Lung (tissue), 12 donors: ENCODE data around the gene LAIR1. TPM values are rescaled to one million over a fixed set of nuclear protein-coding genes. Genes with fewer than 3 reads are reported as not detected.
A peak's percentile ranks its signal among the peaks of the same experiment; 100 is the strongest.

Experiments
- ATAC-seq: fragments of 200-7000 bp; cut with Tn5 transposase; one replicate; pipeline ENCODE4 v1.9.1; 2020; ENCODE audit warnings: moderate number of reproducible peaks; ENCODE audit not compliant: insufficient read depth, low FRiP score
- DNase-seq, 3 donors: peaks; one replicate each; pipeline ENCODE4 v3.0.0-alpha.2; 2013 to 2017
- H3K27ac ChIP-seq, 2 donors: one replicate each; pipeline ENCODE4 v1.5.1; 2013; ENCODE audit warnings: mild to moderate bottlenecking in 2 of 2, moderate library complexity in 2 of 2, control low read depth in 1 of 2, inconsistent platforms in 1 of 2, low read depth in 1 of 2, low read length in 1 of 2
- H3K27me3 ChIP-seq, 3 donors: one replicate each; pipeline ENCODE4 v1.5.1; 2013; ENCODE audit warnings: low read length in 2 of 3; ENCODE audit not compliant: control insufficient read depth in 3 of 3, insufficient read depth in 3 of 3
- H3K36me3 ChIP-seq, 4 donors: one replicate each; pipeline ENCODE4 v1.5.1; 2013; ENCODE audit warnings: low read length in 4 of 4, mild to moderate bottlenecking in 1 of 4, moderate library complexity in 1 of 4; ENCODE audit not compliant: control insufficient read depth in 4 of 4, insufficient read depth in 4 of 4
- H3K4me1 ChIP-seq, 5 donors: one replicate each; pipeline ENCODE4 v1.5.1; 2013; ENCODE audit warnings: low read length in 5 of 5, mild to moderate bottlenecking in 2 of 5, moderate library complexity in 1 of 5; ENCODE audit not compliant: control insufficient read depth in 5 of 5, insufficient read depth in 5 of 5
- H3K4me3 ChIP-seq: one replicate; pipeline ENCODE4 v1.5.1; 2013; ENCODE audit warnings: mild to moderate bottlenecking, control low read depth, moderate library complexity
- H3K9ac ChIP-seq, 2 donors: one replicate each; pipeline ENCODE4 v1.5.1; 2013; ENCODE audit warnings: low read length in 2 of 2, control low read depth in 1 of 2; ENCODE audit not compliant: insufficient read depth in 1 of 2
- H3K9me3 ChIP-seq, 4 donors: one replicate each; pipeline ENCODE4 v1.5.1; 2013; ENCODE audit warnings: low read length in 3 of 4, mild to moderate bottlenecking in 1 of 4, moderate library complexity in 1 of 4; ENCODE audit not compliant: control insufficient read depth in 4 of 4, insufficient read depth in 3 of 4
- CTCF ChIP-seq: IDR thresholded peaks from 2 replicates; pipeline ENCODE4 v1.5.1; 2012; ENCODE audit warnings: mild to moderate bottlenecking; ENCODE audit errors: control extremely low read depth, extremely low read depth
- WGBS, 2 donors: extraction: QIAGEN DNeasy Blood & Tissue Kit; methylation state at CpG; one replicate each; pipeline ENCODE4 v1.1.7; 2013; 5-methylcytosine and 5-hydroxymethylcytosine counted together
- polyA plus RNA-seq, 2 donors: library from polyadenylated mRNA; stranded (reverse); fragments of 200-250 nt; gene quantifications; one replicate each; pipeline ENCODE4 v1.2.1, GENCODE V29; 2013
- total RNA-seq, 2 donors: library from RNA; depleted of rRNA in 1 of 2; stranded (reverse); fragments of >200 nt in 1 of 2; gene quantifications; one replicate each; pipeline ENCODE4 v1.2.1, GENCODE V29; 2014 to 2021
- donor health status: control.
- donor health status: control.
- donor health status: Bipolar disorder and iron deficiency.
- donor health status: healthy.
- donor health status: DM: yes; HTN: yes; CAD: no.

LAIR1 gene
- total and polyA plus RNA-seq, 4 donors = 27.4 to 253 (median 77.1) TPM

- TF ChIP-seq CTCF = no peak
- Histone ChIP-seq H3K4me1 (peaks cover 0 to under 1% (median 0%) of the 10 kb centered on the region in 5 donors), H3K9me3 (peaks cover 0 to 2% (median 0%) of the 10 kb centered on the region in 4 donors), H3K4me3 (no peak within 1 kb of the TSS), H3K27ac (peak within 1 kb of the TSS in 1 of 2 donors; percentile 66), H3K27me3 (no peaks in the 10 kb centered on the region), H3K36me3 (no peaks in the 10 kb centered on the region), H3K9ac (peak within 1 kb of the TSS in 1 of 2 donors; percentile 23)
- DNase-seq (no peak), ATAC-seq (no peak)
- 37 to 41% methylated on average over 13 of the region's 13 CpGs for WGBS, 2 donors
Measured at GRCh38 chr19:54312436-54313377, 52.0 kb downstream of the LAIR1 start, which contains the start of gene LILRA5. Gene LILRA5 (minus strand): TSS chr19:54313166. CDS start chr19:54313019, 147 bp downstream.

GRCh38 chr19:54312011-54312410 lies 52.7 kb downstream of the LAIR1 start:
- no peaks in the 10 kb centered on the region for H3K36me3 ChIP-seq
- H3K4me1 ChIP-seq = no peaks in the 10 kb centered on the region
- TF ChIP-seq CTCF = no peak
- no peak overlapping the region for H3K9ac ChIP-seq
- H3K27ac ChIP-seq = peak overlapping the region in 1 of 2 donors; percentile 55
- DNase-seq (no peak), ATAC-seq (no peak)
- H3K4me3 ChIP-seq = no peak overlapping the region
- no peaks in the 10 kb centered on the region for H3K27me3 ChIP-seq
- 62 to 79% methylated on average over 6 of the region's 6 CpGs for WGBS, 2 donors
- H3K9me3 ChIP-seq = peaks cover 0 to 2% (median 0%) of the 10 kb centered on the region in 4 donors

- no peak overlapping the region for H3K4me3 ChIP-seq
- no peak overlapping the region for H3K27ac ChIP-seq
- no peaks in the 10 kb centered on the region for H3K36me3 ChIP-seq
- ATAC-seq (no peak), DNase-seq (no peak)
- no peak for TF ChIP-seq CTCF
- peaks cover 0 to 3% (median 0%) of the 10 kb centered on the region in 4 donors for H3K9me3 ChIP-seq
- no peaks in the 10 kb centered on the region for H3K4me1 ChIP-seq
- WGBS, 2 donors = 58 to 83% methylated on average over 5 of the region's 5 CpGs
- no peak overlapping the region for H3K9ac ChIP-seq
- H3K27me3 ChIP-seq = no peaks in the 10 kb centered on the region
Measured at GRCh38 chr19:54311486-54311885, 53.2 kb downstream of the LAIR1 start.
